Measurements from ENCODE around the gene PZP. TPM values are rescaled to one million over a fixed set of nuclear protein-coding genes. Genes with fewer than 3 reads are reported as not detected.

Gene PZP
- total RNA-seq, 1 donor from 2014 or later, result not detected

DNA sequence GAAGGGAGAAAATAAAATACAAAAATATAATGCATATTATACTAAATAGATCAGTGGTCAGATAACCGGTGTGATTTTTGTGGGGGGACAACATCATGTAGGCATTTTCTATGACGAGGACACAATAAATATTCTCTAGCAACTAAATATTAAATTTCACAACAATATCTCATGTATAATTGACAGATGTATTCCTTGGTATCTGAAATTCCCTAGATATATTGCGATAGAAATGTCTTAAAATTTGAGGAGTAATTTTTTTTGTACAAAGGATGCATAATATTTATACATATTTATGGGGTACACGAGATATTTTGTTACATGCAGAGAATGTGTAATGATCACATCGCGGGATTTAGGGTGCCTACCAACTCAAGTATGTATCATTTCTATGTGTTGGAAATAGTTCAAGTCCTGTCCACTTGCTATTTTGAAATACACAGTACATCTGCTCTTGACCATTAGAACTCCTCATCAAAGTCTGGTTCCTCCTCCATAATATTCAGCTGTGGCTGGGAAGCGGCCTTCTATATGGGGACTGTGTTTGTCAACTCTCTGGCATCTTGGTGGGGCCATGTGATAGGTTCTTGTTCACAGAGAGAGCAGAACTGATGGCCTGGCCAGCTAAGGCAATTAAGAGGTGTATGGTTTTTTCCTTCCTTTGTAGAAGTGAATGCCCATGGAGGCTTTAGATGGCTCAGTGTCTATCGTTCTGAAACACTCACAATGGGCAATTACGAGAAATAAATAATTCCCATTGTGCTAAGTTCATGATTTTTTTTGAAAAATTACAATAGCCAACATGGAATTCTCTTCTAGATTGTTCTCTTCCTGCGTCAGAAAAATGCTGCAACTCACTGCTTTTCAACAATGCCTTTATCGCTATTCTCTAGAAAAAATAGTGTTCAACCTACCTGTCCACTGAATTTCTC lies 101.3 kb downstream of the PZP start:
- no peak for TF ChIP-seq CTCF (IDR thresholded peaks at IDR 0.05)
- Histone ChIP-seq H3K4me3 (no peak overlapping the region), H3K9me3 (no peaks in the 10 kb centered on the region), H3K27me3 (no peaks in the 10 kb centered on the region), H3K4me1 (no peaks in the 10 kb centered on the region), H3K36me3 (peaks cover 69 to 92% of the 10 kb centered on the region in 2 donors), H3K27ac (no peak overlapping the region)
- no peak for DNase-seq (ENCODE audit: low spot score in 2 of 2)
- intact Hi-C loops (cut with DNase I), result no loop called here

- Histone ChIP-seq H3K27me3 (no peaks in the 10 kb centered on the region), H3K4me1 (no peaks in the 10 kb centered on the region), H3K36me3 (peaks cover 74 to 95% of the 10 kb centered on the region in 2 donors), H3K27ac (no peak overlapping the region), H3K9me3 (no peaks in the 10 kb centered on the region), H3K4me3 (no peak overlapping the region)
- intact Hi-C loops (cut with DNase I), result no loop called here
- TF ChIP-seq CTCF (IDR thresholded peaks at IDR 0.05), result no peak
- no peak for DNase-seq (ENCODE audit: low spot score in 2 of 2)
Measured at GRCh38 chr12:9106067-9106466, 102.1 kb downstream of the PZP start.

- DNase-seq (ENCODE audit: low spot score in 2 of 2), result no peak
- Histone ChIP-seq H3K4me1 (no peaks in the 10 kb centered on the region), H3K36me3 (peaks cover 80 to 100% of the 10 kb centered on the region in 2 donors), H3K9me3 (no peaks in the 10 kb centered on the region), H3K27me3 (no peaks in the 10 kb centered on the region), H3K27ac (no peak overlapping the region), H3K4me3 (no peak overlapping the region)
- TF ChIP-seq CTCF (IDR thresholded peaks at IDR 0.05), result no peak
- intact Hi-C loops (cut with DNase I), result no loop called here
Measured at GRCh38 chr12:9104767-9105423, 103.3 kb downstream of the PZP start.

DNA sequence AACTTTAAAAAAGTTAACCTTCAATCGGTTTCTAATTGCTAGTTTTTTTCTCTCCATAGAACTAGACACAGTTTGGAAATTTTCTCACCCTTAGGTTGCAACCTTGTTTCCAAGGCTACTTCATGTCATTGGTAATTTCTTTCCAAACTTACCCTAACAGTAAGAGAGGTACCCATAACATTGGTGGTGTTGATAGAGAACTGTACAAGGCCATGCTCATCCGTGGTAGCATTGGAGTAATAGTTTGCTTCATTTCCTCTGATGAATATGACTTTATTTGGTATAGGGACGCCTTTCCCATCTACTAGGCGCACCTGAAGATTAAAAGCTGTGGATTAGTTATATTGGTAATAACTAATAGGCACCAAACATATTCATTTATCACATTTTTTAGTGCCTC lies 104.1 kb downstream of the PZP start:
- DNase-seq (ENCODE audit: low spot score in 2 of 2), result no peak
- TF ChIP-seq CTCF (IDR thresholded peaks at IDR 0.05), result no peak
- no peaks in the 10 kb centered on the region for H3K9me3 ChIP-seq
- intact Hi-C loops (cut with DNase I), result no loop called here
- H3K4me3 ChIP-seq, result no peak overlapping the region
- no peaks in the 10 kb centered on the region for H3K4me1 ChIP-seq
- peaks cover 80 to 100% of the 10 kb centered on the region in 2 donors for H3K36me3 ChIP-seq
- no peaks in the 10 kb centered on the region for H3K27me3 ChIP-seq
- H3K27ac ChIP-seq, result no peak overlapping the region

DNA sequence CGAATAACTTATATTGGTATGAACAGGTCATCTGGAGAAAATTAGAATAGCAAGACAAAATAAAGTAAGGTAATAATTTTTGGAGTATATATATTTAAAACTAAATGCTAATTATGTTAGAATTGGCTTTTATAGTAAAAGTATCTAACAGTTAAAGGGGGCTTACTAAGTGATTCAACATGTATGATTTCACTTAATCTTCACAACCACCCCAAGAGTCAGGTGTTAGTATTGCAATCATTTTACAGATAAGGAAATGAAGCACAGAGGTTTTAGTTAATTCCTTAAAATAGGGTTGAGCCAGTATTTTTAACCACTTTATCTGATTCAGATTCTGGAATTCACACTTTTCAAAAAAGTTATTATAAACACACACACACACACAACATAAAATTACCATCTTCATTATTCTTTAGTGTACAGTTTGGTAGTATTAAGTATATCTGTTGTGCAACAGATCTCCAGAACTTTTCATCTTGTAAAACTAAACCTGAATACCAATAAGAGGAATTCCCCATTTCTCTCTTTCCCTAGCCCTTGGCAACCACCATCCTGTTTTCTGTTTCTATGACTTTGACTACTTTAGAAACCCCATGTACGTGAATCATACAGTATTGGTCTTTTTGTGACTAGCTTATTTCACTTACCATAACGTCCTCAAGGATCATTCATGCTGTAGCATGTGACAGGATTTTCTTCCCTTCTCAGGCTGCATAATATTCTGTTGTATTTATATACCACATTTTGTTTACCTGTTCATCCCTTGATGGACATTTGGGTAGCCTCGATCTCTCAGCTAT lies 104.9 kb downstream of the PZP start:
- no peaks in the 10 kb centered on the region for H3K9me3 ChIP-seq
- H3K4me3 ChIP-seq, result no peak overlapping the region
- H3K4me1 ChIP-seq, result no peaks in the 10 kb centered on the region
- no peak overlapping the region for H3K27ac ChIP-seq
- intact Hi-C loops (cut with DNase I), result no loop called here
- no peaks in the 10 kb centered on the region for H3K27me3 ChIP-seq
- no peak for TF ChIP-seq CTCF (IDR thresholded peaks at IDR 0.05)
- H3K36me3 ChIP-seq, result peaks cover 80 to 100% of the 10 kb centered on the region in 2 donors
- no peak for DNase-seq (ENCODE audit: low spot score in 2 of 2)

Data from ascending aorta (tissue), 2 donors.